ENCODE measurements around the gene PLD1.
"Not testable (repeated sequence)": the region's sequence is repeated elsewhere in the genome, so short reads cannot be mapped to it uniquely, and the experiment has no call there.

PLD1 gene

DNA sequence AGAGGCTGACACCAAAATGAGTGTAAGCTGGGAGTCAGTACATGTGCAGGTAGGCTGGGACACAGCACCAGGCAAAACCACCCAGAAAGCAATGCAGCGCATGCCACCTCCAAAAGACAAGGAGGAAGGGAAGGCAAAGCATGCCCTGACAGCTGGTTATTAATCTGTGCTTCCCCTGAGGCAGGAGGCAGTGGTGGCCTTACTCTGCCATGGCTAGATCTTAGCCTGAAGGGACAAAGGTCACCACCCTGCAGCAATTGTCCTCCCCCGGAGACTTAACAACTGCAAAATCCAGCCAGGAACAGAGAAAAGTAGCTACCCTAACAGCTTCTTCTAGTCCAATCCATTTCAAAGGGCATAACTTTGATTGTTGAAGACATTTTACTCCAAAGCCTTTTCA, 73.7 kb downstream of the PLD1 start:
- no peak for DNase-seq

DNA sequence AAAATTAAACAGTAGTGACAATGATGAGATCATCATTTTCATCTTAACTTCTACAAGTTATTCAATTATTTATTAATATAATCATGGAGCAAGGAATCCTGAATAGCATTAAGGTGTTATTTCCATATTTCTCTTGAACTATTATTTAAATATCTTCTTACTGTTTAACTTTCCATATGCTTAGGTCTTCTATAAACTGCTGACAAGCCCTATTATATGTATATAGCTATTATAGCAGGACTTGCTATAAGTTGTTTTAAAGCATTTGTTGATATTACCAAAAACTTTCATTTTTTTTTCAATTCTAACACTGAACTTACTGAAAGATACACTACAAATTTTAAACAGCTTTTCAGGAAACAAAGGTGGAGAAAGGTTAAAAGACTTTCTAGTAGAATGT, 76.7 kb downstream of the PLD1 start:
- no peak for DNase-seq

DNA sequence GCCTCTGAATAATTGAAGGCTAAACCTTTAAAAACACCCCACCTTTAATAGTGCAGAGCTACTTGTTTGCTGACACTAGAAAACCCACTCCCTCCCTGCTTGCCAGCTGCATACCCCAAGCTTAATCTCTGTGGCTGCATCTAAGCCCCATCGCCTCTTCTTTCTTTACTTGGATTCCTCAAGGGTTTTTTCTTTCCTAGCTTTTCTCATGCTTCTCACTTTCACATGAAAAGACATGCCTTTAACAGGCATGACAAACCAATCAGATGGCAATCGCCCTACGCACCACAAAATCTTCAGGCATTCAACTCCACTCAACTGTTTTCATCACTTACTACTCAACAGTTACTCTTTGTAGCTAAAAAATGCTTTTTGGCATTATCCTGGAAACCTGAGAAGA, 77.5 kb downstream of the PLD1 start:
- DNase-seq, result no peak

DNA sequence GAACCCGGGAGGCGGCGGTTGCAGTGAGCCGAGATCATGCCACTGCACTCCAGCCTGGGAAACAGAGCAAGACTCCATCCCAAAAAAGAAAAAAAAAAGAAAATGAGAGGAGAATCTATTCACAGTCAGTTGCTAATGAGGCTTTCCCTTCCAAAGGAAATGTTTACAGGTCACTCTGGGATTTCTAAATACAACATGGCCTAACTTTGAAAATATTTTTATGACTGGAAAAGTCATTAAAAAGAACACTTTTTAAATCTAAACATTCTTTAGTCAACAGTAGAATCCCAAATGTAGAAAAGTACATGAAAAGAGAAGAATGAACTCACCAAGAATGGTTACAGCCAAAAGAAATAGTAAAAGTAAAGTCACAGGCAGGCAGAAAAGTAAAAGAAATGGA, 78.6 kb downstream of the PLD1 start:
- DNase-seq, result no peak

DNA sequence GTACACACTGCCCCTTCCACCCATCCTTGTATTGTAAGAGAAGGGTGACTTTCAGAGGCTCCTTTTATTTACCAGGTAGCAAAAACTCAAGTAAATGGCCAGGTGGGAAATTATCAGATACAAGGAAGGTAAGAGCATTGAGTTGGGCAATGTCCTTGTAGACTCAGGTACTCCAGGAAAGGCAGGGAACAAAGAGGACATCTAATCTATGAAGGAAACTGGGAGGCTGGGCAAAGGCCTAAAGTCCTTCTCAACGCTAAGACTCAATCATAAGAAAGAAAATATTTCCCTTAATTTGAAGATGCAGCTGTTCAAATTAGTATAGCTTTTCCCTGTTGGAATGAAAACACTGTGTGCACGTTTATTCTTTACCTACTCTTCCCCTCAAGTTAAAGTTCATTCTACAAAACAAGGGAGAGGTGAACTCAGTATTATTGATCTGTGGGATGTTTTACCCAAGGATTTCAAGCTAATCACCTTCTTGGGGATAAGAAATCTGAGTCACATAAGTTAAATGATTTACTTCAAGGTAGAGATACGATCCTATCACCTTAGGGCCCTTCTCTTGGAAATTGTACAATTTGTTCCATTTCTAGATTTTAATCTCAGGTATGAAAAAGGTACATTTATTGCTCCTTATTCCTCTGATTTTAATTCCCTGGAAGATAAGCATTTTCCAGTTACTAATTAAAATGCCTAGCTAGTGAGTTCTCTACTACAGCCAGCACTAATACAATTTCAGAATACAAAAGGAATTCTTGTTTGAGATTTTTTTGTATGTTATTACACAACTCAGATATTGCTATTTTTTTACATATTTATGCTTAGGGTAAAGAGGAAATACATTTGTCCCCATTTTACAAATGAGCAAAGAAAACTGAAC, 80.6 kb downstream of the PLD1 start:
- no peak for DNase-seq

DNA sequence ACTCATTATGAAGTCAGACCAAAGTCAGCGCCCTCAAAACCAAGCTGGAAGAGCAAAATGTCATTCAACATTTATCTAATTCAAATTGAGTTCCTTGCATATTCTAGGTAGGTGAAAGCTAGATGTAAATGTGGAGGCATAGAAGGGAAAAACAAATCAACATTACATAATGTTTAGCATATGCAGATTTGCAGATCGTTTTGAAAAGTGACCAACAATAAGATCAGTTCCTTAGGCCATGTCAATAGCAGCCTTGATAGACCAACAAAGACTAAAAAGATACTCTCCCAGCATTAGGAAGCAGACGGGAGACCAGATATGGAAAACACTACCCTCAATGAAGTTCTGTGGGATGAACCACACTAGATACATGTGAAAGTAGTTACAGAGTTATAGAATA, 83.0 kb downstream of the PLD1 start:
- no peak for DNase-seq

DNA sequence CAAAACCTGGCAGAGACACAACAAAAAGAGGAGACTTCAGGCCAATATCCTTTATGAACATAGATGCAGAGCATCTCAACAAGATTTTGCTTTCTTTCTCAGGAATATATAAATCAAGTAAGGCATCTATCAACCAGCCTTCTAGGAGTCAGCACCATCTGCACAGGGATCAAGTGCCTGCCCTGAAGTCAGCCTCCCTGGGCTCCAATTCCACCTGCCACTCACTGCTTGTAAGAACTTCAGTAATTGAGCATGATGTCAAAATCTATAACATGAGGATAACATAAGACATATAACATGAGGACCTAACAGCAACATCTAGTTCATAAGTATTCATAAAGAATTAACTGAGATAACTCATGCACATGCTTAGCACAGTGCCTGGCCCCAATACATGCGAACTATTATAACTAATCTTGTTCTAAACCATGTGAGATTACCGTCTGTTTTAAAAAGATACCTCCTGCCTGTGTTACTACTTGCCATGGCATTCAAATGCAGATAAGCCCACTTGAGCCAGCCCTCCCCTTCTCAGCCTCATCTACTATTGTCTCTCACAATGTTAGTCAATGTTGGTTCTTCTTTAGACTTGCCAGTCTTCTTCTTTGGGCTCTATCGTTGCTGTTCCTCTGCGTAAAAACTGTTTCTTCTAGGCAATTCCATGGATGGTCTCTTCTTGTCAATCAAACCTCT, 91.6 kb downstream of the PLD1 start:
- no peak for DNase-seq

DNA sequence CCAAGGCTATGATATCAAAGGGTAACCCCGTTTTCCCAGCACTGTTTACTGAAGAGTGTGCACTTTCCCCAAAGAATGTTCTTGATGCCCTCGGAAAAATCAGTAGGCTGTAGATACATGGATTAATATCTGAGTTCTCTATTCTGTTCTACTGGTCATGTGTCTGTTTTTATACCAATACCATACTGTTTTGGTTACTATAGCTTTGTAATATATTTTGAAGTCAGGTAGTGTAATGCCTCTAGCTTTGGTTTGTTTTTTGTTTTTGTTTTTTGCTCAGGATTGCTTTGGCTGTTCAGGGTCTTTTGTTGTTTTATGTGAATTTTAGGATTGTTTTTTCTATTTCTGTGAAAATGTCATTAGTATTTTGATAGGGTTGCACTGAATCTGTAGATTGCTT, 95.1 kb downstream of the PLD1 start:
- no peak for DNase-seq

DNA sequence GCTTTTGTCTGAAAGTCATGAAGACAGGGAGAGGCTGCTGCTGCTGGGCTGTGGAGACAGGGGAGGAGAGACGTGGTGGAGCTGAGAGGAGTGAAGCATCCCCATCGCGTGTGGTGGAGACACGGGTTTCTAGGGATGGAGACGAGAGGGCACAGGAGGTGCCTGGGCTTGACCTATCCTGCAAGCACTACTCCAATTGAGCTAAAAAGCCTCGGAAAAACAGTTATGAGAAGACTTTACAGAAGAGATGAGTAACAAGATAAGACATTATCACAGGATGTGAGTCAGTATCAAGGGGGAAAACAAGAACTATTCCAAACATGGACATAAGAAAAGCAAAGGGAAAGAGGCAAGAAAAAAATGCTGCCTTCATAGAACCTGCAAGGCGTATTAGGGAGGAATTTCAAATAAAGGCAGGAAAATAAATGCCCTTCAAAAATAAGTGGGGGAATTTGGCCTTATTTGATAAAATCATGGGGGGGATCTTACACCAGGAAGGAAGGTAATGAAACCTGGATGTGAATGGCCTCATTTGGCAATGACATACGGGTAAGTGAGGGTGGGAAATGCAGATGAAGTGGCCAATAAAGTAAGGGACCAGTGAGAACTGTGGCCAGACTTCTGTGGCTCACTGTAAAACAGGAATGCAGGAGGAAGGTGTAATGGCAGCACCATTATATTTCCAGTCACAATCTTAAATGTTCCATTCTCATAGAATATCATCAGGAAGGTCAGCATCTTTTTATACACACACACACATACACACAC, 97.9 kb downstream of the PLD1 start:
- no peak for DNase-seq

DNA sequence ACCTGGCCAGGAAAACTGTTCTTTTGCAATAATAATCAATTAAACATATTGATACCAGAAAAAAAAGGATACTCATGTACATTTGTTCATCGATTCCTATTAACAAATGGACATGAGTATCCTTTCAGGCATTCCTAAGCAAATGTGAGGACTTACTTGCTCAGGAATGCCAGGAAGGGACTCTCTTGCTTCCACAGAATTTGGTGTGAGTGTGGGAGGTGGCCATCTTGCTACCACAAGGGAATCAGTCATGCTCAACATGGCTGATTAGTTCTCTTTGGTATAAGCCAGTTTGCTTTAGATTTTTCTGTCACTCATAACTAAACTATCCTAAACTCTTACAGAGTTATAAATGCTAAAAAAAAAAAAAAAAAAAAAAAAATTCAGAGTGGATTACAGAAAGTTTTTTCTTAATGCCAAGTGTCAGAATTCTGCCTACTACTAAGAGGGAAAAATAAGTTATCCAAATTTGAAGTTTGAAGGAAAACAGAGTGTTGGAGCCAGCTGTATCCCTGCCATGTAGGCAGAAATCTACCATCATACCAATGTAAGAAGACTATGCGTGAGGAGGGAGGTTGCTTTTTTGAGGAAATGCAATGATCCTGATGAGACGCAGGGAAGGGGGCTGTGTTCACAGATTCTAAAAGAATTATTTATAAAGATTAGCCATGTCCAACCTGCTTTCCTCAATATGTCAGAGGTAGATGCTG, 98.7 kb downstream of the PLD1 start:
- no peak for DNase-seq

DNA sequence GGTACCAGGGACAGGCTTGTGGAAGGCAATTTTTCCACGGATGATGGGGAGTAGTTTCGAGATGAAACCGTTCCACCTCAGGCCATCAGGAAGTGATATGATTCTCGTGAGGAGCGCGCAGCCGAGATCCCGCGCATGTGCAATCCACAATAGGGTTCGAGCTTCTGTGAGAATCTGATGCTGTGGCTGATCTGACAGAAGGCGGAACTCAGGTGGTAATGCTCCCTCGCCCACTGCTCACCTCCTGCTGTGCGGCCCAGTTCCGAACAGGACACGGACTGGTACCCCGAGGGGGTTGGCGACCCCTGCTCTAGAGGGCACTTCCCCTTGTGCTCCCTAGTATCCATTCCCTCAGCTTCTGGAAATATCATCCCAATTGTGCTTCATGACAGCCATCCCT, 99.9 kb downstream of the PLD1 start:
- DNase-seq, result no peak

DNA sequence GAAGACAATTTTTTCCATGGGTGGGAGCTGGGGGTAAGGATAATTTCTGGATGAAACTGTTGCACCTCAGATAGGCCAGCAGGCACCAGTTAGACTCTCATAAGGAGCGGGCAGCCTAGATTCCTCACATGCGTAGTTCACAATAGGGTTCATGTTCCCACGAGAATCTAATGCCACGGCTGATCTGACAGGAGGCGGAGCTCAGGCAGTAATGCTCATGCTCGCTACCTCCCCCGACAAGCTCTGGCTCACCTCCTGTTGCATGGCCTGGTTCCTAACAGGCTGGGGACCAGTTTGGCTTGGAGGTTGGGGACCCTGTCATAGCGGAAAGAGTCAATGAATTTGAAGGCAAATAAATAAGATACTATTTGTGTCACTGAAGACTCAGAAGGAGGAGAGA, 105.5 kb downstream of the PLD1 start:
- DNase-seq, result no peak

DNA sequence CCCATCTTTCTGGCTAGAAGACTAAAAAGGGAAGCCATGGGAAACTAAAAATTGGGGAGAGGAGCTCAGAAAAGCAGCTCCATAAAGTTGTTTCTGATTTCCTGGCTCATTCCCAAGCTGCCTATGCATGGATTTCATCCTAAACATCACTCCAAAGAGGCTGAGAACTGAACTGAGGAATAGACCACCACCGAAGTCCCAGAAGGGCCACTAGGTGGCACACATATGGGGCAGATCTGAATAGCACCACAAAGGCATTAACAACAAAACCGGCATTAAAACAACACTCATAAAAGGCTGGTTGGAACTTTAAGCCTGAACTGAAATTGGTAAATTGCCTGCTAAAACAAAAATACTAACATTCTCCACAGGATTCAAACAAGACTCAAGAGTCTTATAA, 106.3 kb downstream of the PLD1 start:
- peak; percentile 42 for DNase-seq

DNA sequence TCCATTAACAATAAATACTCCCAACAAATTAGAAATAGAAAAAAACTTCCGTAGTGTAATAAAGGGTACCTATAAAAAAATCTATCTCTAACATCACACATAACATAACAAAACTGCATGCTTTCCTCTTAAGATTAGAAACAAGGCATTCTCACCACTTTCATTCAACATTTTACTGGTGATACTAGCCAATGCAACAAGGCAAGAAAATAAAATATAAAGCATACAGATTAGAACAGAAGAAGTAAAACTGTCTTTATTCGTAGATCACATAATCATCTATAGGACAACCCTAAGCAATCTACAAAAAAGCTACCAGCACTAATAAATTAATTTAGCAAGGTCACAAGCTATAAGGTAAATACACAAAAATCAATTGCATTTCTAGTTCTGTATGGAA, 107.1 kb downstream of the PLD1 start:
- no peak for DNase-seq

DNA sequence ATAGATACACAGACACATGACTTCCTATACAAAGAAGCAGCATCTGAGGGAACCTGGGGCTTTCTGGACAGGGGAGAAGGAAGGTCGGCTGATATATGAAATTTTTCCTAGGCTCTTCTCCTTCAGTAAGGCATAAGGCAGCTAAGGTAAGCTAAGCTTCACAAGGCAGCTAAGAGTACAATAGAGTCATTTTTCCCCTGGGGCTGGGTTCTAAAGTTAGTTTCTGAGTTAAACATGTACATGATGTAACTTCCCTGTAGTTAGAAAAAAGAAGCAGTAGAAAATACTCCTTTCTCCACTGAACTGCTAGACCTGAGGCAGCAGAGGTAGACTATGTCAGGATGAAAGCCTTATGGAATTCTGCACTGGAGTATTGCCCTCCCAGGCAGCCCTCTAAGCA, 109.6 kb downstream of the PLD1 start:
- DNase-seq, result no peak

DNA sequence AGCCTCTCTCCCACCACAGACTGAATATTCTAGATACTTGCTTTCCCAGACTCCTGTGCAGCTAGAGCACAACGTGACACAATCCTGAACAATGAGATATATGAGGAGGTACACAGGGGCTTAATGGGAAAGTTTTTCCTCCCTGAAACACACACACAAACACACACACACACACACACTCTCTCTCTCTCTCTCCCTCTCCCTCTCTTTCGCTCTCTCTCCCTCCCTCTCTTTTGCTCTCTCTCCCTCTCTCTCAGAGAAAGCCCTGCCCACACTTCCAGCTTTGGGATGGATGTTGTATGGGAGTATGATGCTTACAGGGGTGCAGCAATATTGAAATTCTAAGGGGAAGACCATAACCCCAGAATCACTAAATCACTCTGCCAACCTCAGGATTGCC, 110.1 kb downstream of the PLD1 start:
- no peak for DNase-seq

DNA sequence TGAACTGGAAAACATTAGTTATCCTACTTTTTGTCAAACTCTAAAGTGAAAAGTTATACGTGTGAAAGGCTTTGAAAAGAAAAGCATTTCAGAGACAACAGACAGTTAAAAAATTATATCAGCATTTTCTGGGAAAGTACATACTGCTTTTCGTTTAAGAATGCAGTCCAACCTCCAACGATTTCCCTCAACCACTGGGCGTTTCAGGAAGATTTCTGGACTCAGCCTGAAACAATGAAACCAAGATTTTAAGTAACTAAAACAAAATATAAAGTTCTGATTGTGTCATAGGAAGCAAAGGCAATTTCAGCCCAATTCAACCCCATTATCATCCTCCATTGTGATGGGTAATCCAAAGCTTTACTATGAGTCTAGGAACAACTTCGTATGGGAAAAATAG, 110.7 kb downstream of the PLD1 start:
- DNase-seq, result no peak

DNA sequence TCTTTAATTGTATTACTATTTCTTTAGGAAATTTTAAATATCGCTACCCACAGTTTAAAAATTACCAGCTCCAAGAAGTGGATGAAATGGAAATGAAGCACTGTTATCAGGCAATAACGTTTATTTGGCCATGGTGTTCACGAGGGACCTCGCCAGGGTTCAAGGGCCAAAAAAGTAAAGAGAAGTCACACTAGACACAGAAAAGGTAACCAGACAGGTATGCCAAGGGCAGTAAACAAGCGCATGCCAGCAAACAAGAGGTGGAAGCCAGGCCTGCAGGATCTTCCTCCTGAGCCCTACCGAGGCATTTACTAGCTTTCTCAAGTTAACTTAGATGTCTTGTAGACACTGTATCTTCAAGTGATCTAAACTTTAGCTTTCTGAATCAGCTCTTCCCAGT, 113.5 kb downstream of the PLD1 start:
- no peak for DNase-seq

DNA sequence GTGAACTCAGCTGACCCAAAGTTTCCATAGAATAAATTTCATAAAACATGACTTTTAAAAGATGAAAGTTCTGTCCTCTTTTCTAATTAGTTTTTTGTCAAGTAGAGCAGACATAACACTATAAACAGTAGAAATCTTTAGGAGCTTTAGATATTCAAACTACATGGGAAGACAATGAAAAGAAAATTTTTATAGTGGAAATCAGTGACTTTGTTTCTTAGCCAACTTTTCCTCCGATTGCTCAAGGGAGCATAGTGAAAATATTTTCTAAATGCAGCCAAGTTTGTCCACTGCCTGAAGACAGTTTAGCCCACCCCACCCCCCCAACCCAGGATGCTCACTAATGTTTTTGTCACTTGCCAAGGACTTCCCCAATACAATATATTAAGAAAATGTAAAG, 114.9 kb downstream of the PLD1 start:
- DNase-seq, result no peak

DNA sequence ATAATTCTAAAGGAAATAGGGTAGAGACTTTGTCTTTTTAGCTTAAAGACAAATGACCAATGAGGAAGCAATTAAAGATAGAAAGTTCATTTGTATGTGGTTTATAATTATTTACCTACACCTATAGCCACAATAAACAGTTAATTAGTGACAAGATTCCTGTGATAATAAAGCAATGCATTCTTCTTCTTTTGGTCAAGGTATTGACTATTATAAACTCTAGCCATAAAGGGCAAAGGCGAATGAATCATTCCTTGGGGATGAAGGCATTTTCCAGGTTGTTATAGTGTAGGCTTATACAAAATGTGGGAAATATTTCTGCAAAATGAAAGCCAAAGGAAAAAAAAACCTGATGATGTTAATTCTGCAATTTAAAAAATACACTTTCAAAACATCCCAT, 115.4 kb downstream of the PLD1 start:
- DNase-seq, result no peak

DNA sequence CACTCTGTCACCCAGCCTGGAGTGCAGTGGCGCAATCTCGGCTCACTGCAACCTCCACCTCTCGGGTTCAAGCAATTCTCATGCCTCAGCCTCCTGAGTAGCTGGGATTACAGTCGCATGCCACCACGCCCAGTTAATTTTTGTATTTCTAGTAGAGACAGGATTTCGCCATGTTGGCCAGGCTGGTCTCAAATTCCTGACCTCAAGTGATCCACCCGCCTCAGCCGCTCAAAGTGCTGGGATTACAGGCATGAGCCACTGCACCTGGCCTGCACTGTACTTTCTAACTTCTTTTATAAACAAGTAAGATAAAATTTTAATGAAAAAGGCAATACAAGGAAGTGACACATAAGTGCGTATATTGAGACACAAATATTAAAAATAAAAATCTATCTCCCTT, 117.7 kb downstream of the PLD1 start:
- not testable (repeated sequence) for DNase-seq

DNA sequence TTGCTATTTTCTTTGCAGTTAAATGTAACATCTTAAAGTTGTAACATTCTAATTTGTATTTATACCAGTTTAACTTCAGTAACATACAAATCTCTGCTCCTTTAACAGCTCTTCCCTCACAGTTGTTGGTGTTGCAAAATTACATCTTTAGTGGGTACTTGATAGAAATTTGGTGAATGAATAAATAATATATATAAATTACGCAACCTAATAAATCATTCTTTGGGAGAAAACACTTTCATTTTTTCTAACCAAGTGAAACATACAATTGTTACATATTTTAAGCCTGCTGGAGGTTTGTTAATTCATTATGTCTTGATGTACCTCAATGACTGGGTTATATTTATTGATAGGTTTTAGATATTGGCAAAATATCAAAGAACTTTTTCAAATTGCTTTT, 118.8 kb downstream of the PLD1 start:
- no peak for DNase-seq

DNA sequence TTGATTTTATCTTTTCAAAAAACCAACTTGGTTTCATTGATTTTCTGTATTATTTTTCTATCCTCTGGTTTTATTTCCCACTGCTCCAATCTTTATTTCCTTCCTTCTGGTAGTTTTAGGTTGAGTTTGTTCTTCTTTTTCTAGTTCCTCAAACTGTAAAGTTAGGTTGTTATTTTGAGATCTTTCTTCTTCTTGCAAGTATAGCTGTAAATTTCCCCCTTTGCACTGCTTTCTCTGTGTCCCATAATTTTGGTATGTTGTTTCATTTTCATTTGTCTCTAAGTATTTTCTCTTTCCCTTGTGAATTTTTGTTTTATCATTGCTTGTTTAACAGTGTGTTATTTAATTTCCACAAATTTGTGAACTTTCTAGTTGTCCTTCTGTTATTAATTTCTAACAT, 120.0 kb downstream of the PLD1 start:
- DNase-seq, result no peak

Data from NCI-H2029 treated with DMSO at 0.1 percent for 48 hours (cell line).